GM10847 (cell line): ENCODE results near the gene PLOD1.

ENCODE experiments used
- POLR2A ChIP-seq: IDR thresholded peaks from 2 replicates; pipeline ENCODE4 v1.6.1; 2011; ENCODE audit not compliant: insufficient read length; ENCODE audit errors: extremely low read depth

The PLOD1 gene

DNA sequence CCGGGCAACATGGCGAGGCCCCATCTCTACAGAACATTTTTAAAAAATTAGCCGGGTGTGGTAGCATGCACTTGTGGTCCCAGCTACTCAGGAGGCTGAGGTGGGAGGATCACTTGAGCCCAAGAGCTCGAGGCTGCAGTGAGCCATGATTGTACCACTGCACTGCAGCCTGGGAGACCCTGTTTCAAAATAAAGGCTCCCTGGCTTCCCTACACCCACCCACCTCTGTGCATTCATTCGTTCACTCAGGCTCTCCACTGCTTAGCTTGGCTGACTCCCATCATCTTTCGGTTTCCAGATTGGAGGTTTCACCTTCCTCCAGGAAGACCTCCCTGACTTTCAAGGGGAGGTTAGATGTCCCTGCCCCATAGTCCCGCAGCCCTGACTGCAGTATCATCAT, 22.5 kb upstream of the PLOD1 start:
- TF ChIP-seq POLR2A: no peak

DNA sequence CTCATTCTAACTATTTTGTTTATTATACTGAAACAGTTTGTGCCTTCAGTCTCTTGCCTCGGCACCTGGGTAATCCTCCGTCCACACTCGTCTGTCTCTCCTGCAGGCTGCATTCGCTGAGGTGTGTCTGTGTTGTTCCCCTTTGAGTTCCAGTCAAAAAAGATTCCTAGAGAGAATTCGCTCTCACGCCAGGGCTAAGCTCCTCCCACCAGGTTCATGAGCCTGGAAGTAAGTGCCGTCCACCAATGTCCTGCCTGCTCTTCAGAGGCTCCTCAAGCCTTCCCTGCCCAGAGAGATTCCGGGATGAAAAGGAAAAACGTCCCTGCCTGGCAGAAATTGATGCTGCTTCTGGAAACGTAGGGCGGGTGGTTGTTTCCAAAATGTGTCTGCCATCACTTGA, 21.2 kb upstream of the PLOD1 start:
- no peak for TF ChIP-seq POLR2A

DNA sequence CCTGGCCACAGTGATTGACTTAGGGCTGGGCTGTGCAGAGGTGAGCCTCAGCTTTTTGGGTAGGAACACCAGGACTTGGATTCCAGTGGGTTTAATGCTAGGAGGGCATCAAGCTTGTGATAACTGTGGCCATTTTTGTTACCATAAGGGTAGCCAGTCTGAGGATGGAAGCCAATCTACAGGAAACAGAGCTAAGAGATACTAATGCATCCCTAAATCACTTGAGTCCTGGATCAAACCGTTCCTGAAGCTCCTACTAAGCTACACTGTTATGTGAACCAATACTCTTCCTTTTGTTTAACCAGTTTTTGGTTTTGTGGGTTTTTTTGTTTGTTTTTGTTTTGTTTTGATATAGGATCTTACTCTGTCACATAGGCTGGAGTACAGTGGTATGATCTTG, 20.5 kb upstream of the PLOD1 start:
- no peak for TF ChIP-seq POLR2A

DNA sequence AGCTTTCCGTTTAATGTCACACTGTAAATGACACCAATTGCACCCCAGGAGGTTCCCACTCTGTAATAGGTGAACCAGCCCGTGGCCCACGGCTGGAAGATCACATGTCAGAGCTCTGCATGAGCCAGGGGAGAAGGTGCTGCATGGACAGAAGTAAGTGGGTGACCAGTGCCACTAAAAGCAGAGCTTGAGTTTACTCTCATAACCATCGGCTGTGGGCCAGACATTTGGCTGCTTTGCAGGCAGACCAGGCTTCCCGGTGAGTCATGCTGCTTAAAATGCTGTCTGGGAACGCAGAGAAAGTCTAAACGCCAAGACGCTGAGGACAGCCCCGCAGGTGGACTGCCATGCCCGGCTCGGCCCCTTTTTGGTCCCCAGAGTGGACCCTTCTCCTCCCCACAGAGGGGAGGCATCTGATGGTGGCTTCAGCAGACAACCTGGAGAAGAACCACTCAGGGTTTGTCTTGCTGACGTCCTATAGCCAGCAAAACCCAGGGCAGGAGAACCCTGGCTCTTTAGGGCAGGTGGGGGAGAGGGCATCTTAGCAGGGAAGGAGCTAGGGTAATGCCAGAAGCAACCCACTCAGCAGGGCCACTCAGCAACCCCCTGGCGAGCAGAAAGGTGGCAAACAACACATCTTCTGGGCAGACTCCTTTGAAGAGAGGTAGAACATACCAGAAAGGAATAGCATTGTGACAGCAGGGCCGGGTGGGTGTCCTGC, 15.6 kb upstream of the PLOD1 start:
- TF ChIP-seq POLR2A: no peak

DNA sequence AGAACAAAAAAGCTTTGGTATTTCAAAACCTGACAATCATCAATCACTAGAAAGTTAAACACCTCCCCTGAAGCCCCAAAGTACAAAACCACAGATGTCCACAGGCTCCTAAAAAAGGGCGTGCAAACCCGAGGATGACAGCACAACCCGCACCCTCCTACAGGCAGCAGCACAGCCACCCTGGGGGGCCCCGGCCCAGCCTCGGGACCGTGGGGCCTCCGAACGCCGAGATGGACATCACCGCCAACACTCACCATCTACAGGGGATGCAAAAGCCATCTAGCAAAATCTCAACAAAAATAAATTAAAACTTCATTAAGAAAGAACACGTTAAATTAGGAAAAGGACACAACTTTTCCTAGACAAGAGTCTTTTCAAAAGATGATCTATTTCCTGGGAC, 14.9 kb upstream of the PLOD1 start:
- TF ChIP-seq POLR2A: no peak

DNA sequence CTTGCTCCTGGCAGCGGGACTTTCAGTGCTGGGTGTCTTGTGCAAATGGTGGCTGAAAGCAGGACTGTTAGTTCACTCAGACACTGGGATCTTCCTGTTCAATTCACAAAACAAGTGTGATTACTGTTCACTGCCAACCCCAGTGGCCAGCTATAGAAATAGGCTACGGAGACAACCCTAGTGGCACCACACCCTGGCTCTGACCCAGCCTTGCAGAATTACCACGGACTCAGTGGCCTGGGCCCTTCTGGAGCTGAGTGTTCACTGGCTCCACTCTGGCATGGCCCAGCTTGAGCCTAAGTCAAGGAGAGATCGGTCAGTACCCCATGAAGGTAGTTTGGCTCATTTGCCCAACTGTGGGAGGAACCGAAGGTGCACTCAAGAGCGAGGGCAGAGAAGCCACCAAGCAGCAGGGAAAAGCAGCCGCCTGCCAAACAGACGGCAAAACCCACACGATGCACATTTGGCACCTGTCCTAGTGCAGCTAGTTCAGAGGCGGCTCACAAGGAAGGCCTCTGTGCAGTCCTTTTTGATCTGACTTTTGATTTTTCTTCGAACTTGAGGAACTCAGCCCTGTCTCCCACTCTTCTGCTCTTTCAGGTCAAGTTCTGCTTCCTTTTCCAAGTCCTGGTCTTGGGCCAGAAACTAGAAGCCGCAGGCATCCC, 14.1 kb upstream of the PLOD1 start:
- no peak for TF ChIP-seq POLR2A

DNA sequence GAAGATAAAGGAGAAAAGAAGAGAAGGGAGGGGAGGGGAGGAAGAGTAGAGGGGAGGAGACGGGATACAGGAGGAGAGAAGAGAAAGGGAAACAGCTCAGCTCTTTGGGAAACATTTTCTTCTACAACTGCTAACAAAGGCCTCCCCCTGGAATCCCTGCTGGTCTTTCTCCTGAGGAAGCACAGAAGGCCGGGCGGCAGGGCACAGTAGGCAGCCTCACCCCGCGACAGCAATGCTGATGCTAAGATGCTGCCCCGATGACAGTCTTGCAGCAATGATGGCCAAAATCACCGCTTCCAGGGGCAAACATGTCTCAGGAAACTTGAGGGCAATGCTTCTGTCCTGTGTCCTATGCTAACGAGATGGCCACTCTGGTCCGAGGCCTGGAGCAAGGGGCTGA, 13.5 kb upstream of the PLOD1 start:
- no peak for TF ChIP-seq POLR2A

DNA sequence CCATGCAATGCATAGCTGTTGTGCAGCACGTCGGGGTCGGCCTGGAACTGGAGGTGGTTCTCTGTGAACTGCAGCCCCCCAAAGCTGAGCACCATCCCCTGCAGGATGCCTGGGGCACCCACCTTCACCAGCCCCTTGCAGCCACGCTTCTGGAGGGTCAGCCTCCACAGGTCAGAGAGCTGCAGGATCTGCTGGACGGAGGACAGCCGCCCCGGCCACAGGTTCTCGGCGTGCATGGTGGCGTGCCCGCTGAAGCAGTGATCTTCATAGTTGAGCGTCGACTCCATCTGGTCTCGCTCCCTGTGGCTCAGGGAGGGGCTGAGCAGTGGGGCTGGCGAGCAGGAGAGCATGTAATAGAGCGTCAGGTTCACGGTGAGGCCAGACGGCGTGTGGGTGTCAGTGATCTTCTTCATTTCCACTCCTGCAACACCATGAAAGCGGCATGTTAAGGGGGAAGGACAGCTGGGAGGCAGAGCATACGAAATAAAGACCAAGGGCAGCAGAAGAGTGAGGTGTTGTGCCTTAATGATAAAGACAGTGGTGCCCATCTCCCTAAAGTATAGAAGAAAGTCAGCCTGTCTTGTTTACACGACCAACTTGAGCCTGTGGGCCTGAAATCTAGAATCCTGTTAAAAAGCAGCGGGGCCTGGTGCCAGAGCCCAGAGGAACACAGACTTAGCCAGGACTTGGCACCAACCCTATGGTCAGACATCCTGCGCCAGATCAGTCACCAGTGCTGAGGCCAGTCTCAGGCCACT, 11.3 kb upstream of the PLOD1 start:
- TF ChIP-seq POLR2A: no peak

DNA sequence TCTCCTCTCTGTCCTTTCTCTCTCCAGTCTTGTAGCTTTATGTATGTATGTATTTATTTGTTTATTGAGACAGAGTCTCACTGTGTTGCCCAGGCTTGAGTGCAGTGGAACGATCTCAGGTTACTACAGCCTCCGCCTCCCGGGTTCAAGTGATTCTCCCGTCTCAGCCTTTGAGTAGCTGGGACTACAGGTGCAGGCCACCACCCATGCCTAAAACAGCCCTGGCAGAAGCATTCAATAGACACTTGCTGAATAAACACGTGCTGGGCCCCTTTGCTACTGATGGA, 10.7 kb upstream of the PLOD1 start:
- TF ChIP-seq POLR2A: no peak

DNA sequence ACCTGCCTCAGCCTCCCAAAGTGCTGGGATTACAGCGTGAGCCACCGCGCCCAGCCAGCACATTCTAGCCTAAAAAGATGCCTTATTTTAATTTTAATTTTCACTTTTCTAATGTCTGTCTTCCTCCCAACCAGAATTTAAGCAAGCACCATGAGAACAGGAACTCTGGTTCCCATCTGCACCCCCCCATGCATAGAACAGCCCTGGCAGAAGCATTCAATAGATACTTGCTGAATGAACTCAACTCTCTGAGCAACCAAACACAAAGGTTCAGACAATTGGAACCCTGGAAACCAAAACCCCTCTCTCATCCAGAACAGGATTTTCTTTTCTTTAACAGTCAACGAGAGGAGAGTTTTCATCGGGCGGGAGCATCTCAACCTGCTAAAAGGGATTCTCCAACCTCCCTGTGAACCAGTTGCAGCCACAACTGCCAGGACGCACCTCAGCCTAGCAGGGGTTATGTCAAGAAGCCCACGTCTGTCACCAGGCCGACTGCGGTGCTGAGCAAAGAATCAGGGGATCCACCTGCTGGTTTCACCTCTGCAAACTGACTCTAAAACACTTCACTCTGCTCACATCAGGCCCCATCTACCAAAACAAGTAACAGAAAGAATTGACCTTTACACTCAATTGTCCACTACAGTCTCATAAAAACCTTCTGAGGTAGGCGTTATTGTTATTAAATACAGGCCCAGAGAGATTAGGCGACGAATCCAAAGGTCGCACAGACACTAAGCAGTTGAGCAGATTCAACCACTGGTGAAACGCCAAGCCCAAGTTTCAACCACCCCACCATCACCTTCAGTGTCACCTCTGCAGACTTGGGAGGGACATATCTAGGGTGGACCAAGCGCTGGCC, 10.0 kb upstream of the PLOD1 start:
- TF ChIP-seq POLR2A: no peak

DNA sequence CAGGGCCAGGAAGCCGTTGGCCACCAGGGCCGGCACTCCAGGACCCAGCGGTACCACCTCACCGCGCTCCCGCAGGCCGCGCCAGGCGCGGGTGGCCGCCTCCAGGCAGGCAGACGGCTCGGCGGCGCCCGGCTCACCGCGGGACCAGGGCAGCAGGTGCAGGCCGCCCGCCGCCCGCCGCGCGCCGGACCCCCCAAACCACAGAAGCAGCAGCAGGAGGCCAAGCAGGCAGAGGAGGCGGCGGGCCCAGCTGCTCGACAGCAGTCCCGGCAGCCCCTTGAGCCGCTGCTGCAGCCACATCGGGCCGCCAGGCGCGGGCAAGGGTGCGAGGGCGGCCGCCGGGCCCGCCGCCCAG, 8.6 kb upstream of the PLOD1 start:
- TF ChIP-seq POLR2A: no peak

DNA sequence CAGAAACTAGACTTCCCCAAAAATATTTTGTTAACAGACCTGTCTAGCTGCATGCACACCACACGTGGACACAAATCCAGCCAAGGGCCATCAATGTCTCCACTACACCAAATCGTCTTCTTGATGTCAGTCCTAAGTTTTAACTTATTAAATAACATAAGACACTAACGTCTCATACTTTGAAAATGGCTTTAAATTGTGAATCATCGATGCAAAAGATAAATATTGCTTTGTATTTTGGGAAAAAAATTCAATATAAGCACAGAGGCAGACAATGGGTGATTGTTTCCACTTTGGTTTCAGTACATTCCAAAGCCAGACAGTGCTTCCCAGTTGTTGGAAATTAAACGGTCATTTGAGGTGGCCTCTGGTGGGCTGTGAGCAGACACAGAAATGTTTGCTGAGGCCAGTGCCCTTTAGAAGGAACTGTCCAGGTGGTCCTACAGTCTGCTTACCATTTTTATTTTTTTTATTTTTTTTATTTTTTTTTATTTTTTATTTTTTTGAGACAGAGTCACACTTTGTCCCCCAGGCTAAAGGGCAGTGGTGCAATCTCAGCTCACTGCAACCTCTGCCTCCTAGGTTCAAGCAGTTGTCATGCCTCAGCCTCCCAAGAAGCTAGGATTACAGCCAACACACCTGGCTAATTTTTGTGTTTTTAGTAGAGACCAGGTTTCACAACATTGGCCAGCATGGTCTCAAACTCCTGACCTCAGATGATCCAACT, 6.5 kb upstream of the PLOD1 start:
- TF ChIP-seq POLR2A: no peak

DNA sequence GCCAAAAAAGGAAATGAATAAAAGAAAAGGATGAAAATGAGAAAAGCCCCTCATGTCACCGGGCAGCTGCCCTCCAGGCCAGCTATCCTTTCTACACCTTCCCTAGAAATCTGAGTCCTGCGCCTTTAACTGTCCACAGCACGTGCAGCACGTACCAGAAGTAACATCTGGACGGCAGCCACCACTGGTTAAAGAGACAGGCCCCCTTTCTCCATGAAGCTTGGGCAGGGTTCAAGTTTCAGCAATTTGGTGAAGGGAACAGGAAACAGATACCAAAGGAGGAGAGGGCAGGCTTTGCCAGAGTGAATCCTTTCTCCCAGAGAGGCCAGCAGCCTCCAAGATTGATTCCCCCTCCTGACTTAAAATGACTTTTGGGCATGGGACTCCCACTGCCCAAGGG, 4.7 kb upstream of the PLOD1 start:
- no peak for TF ChIP-seq POLR2A

DNA sequence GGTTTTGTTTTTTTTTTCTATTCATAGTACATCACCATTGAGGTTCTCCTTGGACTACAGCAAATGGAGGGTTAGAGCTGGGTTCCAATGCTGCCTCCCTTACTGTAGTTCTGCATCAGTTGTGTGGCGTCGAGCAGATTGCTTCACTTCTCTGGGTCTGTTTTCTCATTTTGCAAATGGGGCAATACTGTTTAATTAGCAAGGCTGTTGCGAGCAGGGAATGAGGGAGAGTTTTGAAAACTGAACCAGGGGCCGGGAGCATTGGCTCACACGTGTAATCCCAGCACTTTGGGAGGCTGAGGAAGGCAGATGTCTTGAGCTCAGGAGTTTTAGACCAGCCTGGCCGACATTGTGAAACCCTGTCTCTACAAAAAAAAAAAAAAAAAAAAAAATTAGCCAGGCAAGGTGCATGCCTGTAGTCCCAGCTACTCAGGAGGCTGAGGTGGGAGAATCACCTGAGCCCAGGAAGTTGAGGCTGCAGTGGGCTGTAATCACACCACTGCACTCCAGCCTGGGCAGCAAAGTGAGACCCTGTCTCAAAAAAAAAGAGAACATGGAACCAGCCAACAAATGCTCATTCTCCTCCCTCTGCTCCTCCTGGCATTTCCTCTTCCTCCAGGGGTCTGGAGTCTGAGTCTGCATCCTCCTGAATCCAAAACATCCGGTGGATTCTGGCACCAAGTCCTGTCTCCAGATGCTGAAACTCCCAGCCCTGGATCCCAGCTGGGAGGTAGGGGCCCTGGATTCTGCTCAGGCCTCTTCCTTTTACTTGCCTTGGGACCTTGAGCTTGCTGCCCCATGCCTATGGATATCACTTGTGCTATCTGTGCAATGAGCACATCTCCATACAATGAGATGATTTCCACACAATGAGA, 3.7 kb upstream of the PLOD1 start:
- no peak for TF ChIP-seq POLR2A
